Measurements from ENCODE around the gene GPR141.
A peak's percentile ranks its signal among the peaks of the same experiment; 100 is the strongest.
"Not testable (repeated sequence)": the region's sequence is repeated elsewhere in the genome, so short reads cannot be mapped to it uniquely, and the experiment has no call there.

Gene GPR141

GRCh38 chr7:37701769-37702168 is 18.2 kb downstream of the GPR141 start:
- H3K27me3 ChIP-seq (replicated peaks in 2 of 5; ENCODE audit: control insufficient read depth in 4 of 5, insufficient read depth in 5 of 5, low read length in 4 of 5), result no peaks in the 10 kb centered on the region
- H3K4me1 ChIP-seq (ENCODE audit: control extremely low read depth in 1 of 4, control insufficient read depth in 4 of 4, insufficient read depth in 4 of 4, low read length in 3 of 4), result peaks cover 6 to 25% (median 21%) of the 10 kb centered on the region in 4 experiments
- ChIA-PET CTCF (interaction anchor here (1.0 kb wide), 1 partner anchor 18 kb away, joined by 3 read pairs; the partner anchor contains the start of gene GPR141), POLR2A (no interaction called here)
- no peak for DNase-seq
- H3K9me3 ChIP-seq (ENCODE audit: control extremely low read depth in 1 of 5, control insufficient read depth in 4 of 5, insufficient read depth in 2 of 5, low read depth in 1 of 5, low read length in 4 of 5), result no peaks in the 10 kb centered on the region
- H3K36me3 ChIP-seq (ENCODE audit: control insufficient read depth in 4 of 4, insufficient read depth in 4 of 4, low read length in 3 of 4), result peaks cover 0 to 9% (median 3%) of the 10 kb centered on the region in 4 experiments
- no peak overlapping the region for H3K4me3 ChIP-seq (ENCODE audit: control insufficient read depth in 1 of 7, extremely low read depth in 1 of 7, insufficient read depth in 4 of 7, low read depth in 2 of 7, low read length in 6 of 7)
- no peak overlapping the region for H3K27ac ChIP-seq (ENCODE audit: insufficient read depth in 1 of 2, low read depth in 1 of 2, low read length in 2 of 2, poor library complexity in 1 of 2, severe bottlenecking in 2 of 2)
- no CpG with 5 or more reads among the region's 2 CpGs for WGBS (ENCODE audit: insufficient coverage)

DNA sequence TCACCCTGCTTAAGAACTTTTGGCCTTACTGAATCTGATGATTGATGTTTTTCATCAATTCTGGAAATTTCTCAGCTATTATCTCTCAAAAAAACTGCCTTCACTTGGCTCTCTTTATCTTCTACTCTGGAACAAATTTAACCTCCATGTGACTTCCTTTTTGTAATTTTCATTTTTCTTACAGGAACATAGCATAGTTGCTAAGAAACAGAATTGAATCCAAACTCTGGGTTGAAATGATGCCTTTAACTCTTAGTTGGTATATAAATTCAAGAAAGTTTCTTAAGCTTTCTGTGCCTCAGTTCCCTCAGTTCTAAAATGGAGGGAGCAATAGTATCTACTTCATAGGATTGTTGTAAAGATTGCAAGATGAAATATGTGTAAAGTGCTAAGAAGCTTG is 19.8 kb downstream of the GPR141 start:
- Histone ChIP-seq H3K36me3 (ENCODE audit: control insufficient read depth in 4 of 4, insufficient read depth in 4 of 4, low read length in 3 of 4) (peaks cover 0 to 9% (median 3%) of the 10 kb centered on the region in 4 experiments), H3K27ac (ENCODE audit: insufficient read depth in 1 of 2, low read depth in 1 of 2, low read length in 2 of 2, poor library complexity in 1 of 2, severe bottlenecking in 2 of 2) (peak overlapping the region; percentile 52 to 72), H3K27me3 (replicated peaks in 2 of 5; ENCODE audit: control insufficient read depth in 4 of 5, insufficient read depth in 5 of 5, low read length in 4 of 5) (no peaks in the 10 kb centered on the region), H3K4me1 (ENCODE audit: control extremely low read depth in 1 of 4, control insufficient read depth in 4 of 4, insufficient read depth in 4 of 4, low read length in 3 of 4) (peaks cover 6 to 30% (median 23%) of the 10 kb centered on the region in 4 experiments), H3K9me3 (ENCODE audit: control extremely low read depth in 1 of 5, control insufficient read depth in 4 of 5, insufficient read depth in 2 of 5, low read depth in 1 of 5, low read length in 4 of 5) (no peaks in the 10 kb centered on the region), H3K4me3 (ENCODE audit: control insufficient read depth in 1 of 7, extremely low read depth in 1 of 7, insufficient read depth in 4 of 7, low read depth in 2 of 7, low read length in 6 of 7) (peak overlapping the region in 4 of 7 experiments; percentile 9 to 54 (median 42))
- peak in 2 of 3 donors; percentile 50 to 58 for DNase-seq
- ChIA-PET POLR2A (no interaction called here), CTCF (interaction anchor here (1.4 kb wide), 1 partner anchor 16 kb away, joined by 3 read pairs; no protein-coding TSS in a partner anchor)

DNA sequence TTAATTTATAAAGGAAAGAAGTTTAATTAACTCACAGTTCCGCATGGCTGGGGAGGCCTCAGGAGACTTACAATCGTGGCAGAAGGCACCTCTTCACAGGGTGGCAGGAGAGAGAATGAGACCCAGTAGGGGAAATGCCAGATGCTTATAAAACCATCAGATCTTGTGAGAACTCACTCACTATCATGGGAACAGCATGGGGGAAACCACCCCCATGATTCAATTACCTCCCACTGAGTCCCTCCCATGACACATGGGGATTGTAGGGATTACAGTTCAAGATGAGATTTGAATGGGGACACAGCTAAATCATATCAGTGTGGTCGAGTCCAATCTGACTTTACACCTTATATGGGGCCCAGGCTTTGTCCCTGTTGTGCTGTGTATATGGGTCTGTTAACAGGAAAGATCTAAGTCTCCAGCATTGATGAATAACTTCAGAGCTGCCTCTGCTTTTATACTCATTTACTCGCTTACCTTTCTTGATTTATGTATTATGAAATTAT is 20.8 kb downstream of the GPR141 start:
- POLR2A ChIA-PET, result interaction anchor here (1.1 kb wide), 1 partner anchor 9 kb away, joined by 3 read pairs; no protein-coding TSS in a partner anchor
- 83% methylated on average over 3 of the region's 4 CpGs for WGBS (ENCODE audit: insufficient coverage)
- H3K27ac ChIP-seq (ENCODE audit: insufficient read depth in 1 of 2, low read depth in 1 of 2, low read length in 2 of 2, poor library complexity in 1 of 2, severe bottlenecking in 2 of 2); H3K27me3 ChIP-seq (replicated peaks in 2 of 5; ENCODE audit: control insufficient read depth in 4 of 5, insufficient read depth in 5 of 5, low read length in 4 of 5); DNase-seq; H3K9me3 ChIP-seq (ENCODE audit: control extremely low read depth in 1 of 5, control insufficient read depth in 4 of 5, insufficient read depth in 2 of 5, low read depth in 1 of 5, low read length in 4 of 5); H3K36me3 ChIP-seq (ENCODE audit: control insufficient read depth in 4 of 4, insufficient read depth in 4 of 4, low read length in 3 of 4); H3K4me3 ChIP-seq (ENCODE audit: control insufficient read depth in 1 of 7, extremely low read depth in 1 of 7, insufficient read depth in 4 of 7, low read depth in 2 of 7, low read length in 6 of 7): not testable (repeated sequence)
- CTCF ChIA-PET, result interaction anchor here (1.1 kb wide), 1 partner anchor 9 kb away, joined by 4 read pairs; no protein-coding TSS in a partner anchor
- H3K4me1 ChIP-seq (ENCODE audit: control extremely low read depth in 1 of 4, control insufficient read depth in 4 of 4, insufficient read depth in 4 of 4, low read length in 3 of 4), result peaks cover 6 to 30% (median 23%) of the 10 kb centered on the region in 4 experiments

DNA sequence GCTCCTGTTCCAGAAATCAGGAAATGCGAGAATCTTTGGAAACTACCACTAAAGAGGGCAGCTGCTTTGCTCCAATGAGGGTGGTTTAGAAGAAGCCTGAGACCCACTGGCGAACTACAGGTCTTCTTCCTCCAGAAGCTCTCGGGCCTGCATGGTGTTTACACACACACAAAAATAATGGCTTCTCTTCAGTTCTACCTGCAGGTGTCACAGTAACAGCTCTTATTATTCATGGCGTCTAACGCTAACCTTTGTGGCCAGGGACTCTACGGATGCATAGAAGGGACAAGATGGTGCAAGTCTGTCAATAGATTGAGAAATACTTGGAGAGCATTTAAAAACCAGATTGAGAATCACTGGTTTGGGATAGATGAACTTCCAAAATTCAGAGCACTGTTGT is 22.4 kb downstream of the GPR141 start:
- Histone ChIP-seq H3K4me3 (ENCODE audit: control insufficient read depth in 1 of 7, extremely low read depth in 1 of 7, insufficient read depth in 4 of 7, low read depth in 2 of 7, low read length in 6 of 7) (no peak overlapping the region), H3K27ac (ENCODE audit: insufficient read depth in 1 of 2, low read depth in 1 of 2, low read length in 2 of 2, poor library complexity in 1 of 2, severe bottlenecking in 2 of 2) (no peak overlapping the region), H3K4me1 (ENCODE audit: control extremely low read depth in 1 of 4, control insufficient read depth in 4 of 4, insufficient read depth in 4 of 4, low read length in 3 of 4) (peaks cover 6 to 30% (median 23%) of the 10 kb centered on the region in 4 experiments), H3K27me3 (replicated peaks in 2 of 5; ENCODE audit: control insufficient read depth in 4 of 5, insufficient read depth in 5 of 5, low read length in 4 of 5) (no peaks in the 10 kb centered on the region), H3K36me3 (ENCODE audit: control insufficient read depth in 4 of 4, insufficient read depth in 4 of 4, low read length in 3 of 4) (peaks cover 0 to 10% (median 3%) of the 10 kb centered on the region in 4 experiments), H3K9me3 (ENCODE audit: control extremely low read depth in 1 of 5, control insufficient read depth in 4 of 5, insufficient read depth in 2 of 5, low read depth in 1 of 5, low read length in 4 of 5) (no peaks in the 10 kb centered on the region)
- DNase-seq, result no peak
- CTCF ChIA-PET, result interaction anchor here (1.1 to 1.5 kb wide), 3 partner anchors 11 to 21 kb away, joined by 3 to 7 read pairs (median 3); no protein-coding TSS in a partner anchor
- WGBS (ENCODE audit: insufficient coverage), result 97% methylated on average over 5 of the region's 6 CpGs
- POLR2A ChIA-PET, result no interaction called here

DNA sequence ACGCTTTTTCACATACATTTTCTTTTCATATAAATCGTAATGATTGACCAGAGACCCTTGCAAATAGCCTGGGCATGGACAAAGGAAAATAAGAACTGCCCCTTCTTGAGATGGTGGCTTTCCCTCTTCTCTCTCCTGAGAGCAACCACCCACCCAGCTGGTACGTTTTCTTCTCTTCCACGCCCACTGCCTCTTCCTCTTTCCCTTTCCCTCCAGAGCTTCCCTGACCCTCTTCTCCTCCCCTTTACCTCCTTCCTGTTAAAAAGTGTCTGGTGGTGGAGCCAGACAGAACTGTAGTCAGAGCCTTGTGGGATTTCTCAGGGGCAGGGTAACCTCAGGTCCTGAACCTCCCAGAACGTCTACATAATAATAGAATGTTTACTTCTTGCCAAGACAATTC is 23.2 kb downstream of the GPR141 start:
- ChIA-PET CTCF (interaction anchor here (1.2 to 1.5 kb wide), 3 partner anchors 10 to 20 kb away, joined by 3 to 7 read pairs (median 3); no protein-coding TSS in a partner anchor), POLR2A (interaction anchor here (0.6 kb wide), 1 partner anchor 29 kb away, joined by 7 read pairs; no protein-coding TSS in a partner anchor)
- H3K4me3 ChIP-seq (ENCODE audit: control insufficient read depth in 1 of 7, extremely low read depth in 1 of 7, insufficient read depth in 4 of 7, low read depth in 2 of 7, low read length in 6 of 7), result no peak overlapping the region
- peaks cover 6 to 26% (median 20%) of the 10 kb centered on the region in 4 experiments for H3K4me1 ChIP-seq (ENCODE audit: control extremely low read depth in 1 of 4, control insufficient read depth in 4 of 4, insufficient read depth in 4 of 4, low read length in 3 of 4)
- peaks cover 0 to 10% (median 5%) of the 10 kb centered on the region in 4 experiments for H3K36me3 ChIP-seq (ENCODE audit: control insufficient read depth in 4 of 4, insufficient read depth in 4 of 4, low read length in 3 of 4)
- DNase-seq, result no peak
- H3K9me3 ChIP-seq (ENCODE audit: control extremely low read depth in 1 of 5, control insufficient read depth in 4 of 5, insufficient read depth in 2 of 5, low read depth in 1 of 5, low read length in 4 of 5), result no peaks in the 10 kb centered on the region
- whole genome bisulfite sequencing (ENCODE audit: insufficient coverage), result 63% methylated on average over 3 of the region's 5 CpGs
- no peak overlapping the region for H3K27ac ChIP-seq (ENCODE audit: insufficient read depth in 1 of 2, low read depth in 1 of 2, low read length in 2 of 2, poor library complexity in 1 of 2, severe bottlenecking in 2 of 2)
- no peaks in the 10 kb centered on the region for H3K27me3 ChIP-seq (replicated peaks in 2 of 5; ENCODE audit: control insufficient read depth in 4 of 5, insufficient read depth in 5 of 5, low read length in 4 of 5)

- Histone ChIP-seq H3K36me3 (ENCODE audit: control insufficient read depth in 4 of 4, insufficient read depth in 4 of 4, low read length in 3 of 4) (peaks cover 0 to 10% (median 5%) of the 10 kb centered on the region in 4 experiments), H3K9me3 (ENCODE audit: control extremely low read depth in 1 of 5, control insufficient read depth in 4 of 5, insufficient read depth in 2 of 5, low read depth in 1 of 5, low read length in 4 of 5) (no peaks in the 10 kb centered on the region), H3K4me3 (ENCODE audit: control insufficient read depth in 1 of 7, extremely low read depth in 1 of 7, insufficient read depth in 4 of 7, low read depth in 2 of 7, low read length in 6 of 7) (no peak overlapping the region), H3K4me1 (ENCODE audit: control extremely low read depth in 1 of 4, control insufficient read depth in 4 of 4, insufficient read depth in 4 of 4, low read length in 3 of 4) (peaks cover 6 to 20% (median 15%) of the 10 kb centered on the region in 4 experiments), H3K27ac (ENCODE audit: insufficient read depth in 1 of 2, low read depth in 1 of 2, low read length in 2 of 2, poor library complexity in 1 of 2, severe bottlenecking in 2 of 2) (no peak overlapping the region), H3K27me3 (replicated peaks in 2 of 5; ENCODE audit: control insufficient read depth in 4 of 5, insufficient read depth in 5 of 5, low read length in 4 of 5) (no peaks in the 10 kb centered on the region)
- ChIA-PET POLR2A (interaction anchor here (0.5 to 0.9 kb wide), 2 partner anchors 13 to 1336 kb away, joined by 3 to 6 read pairs; no protein-coding TSS in a partner anchor), CTCF (interaction anchor here (0.7 to 1.3 kb wide), 4 partner anchors 8 to 126 kb away, joined by 3 to 7 read pairs (median 3); no protein-coding TSS in a partner anchor)
- DNase-seq, result no peak
- WGBS (ENCODE audit: insufficient coverage), result 100% methylated on average over 1 of the region's 4 CpGs
Observed at GRCh38 chr7:37707754-37708485, 24.4 kb downstream of the GPR141 start.
